Loucy (cell line): ENCODE results near the gene CTBP2.

ENCODE experiments used
- H2AFZ ChIP-seq: fragments of 200-600 bp; sonication (generic); 2 replicates; pipeline ENCODE4 v1.6.0; 2016; ENCODE audit warnings: antibody characterized with exemption, mild to moderate bottlenecking, low read length, moderate library complexity
- H3F3A ChIP-seq: fragments of 200-600 bp; 2 replicates; pipeline ENCODE4 v1.6.0; 2016; ENCODE audit warnings: antibody characterized with exemption, low read depth, mild to moderate bottlenecking
- H3K27me3 ChIP-seq: fragments of 200-600 bp; sonication (generic); 2 replicates; pipeline ENCODE4 v1.6.1; 2014; ENCODE audit warnings: low read length, mild to moderate bottlenecking; ENCODE audit not compliant: insufficient read depth, poor library complexity, severe bottlenecking
- H3K36me3 ChIP-seq: fragments of 200-600 bp; sonication (generic); 2 replicates; pipeline ENCODE4 v1.6.1; 2016; ENCODE audit warnings: low read length; ENCODE audit not compliant: insufficient read depth
- H3K4me1 ChIP-seq: fragments of 200-600 bp; sonication (generic); 2 replicates; pipeline ENCODE4 v1.5.1; 2014; ENCODE audit warnings: low read length, mild to moderate bottlenecking; ENCODE audit not compliant: insufficient read depth, poor library complexity, severe bottlenecking
- H3K4me2 ChIP-seq: fragments of 200-600 bp; sonication (generic); 2 replicates; pipeline ENCODE4 v1.6.0; 2014; ENCODE audit warnings: antibody characterized with exemption, low read length, low read depth, mild to moderate bottlenecking; ENCODE audit not compliant: poor library complexity, severe bottlenecking
- H3K4me3 ChIP-seq: fragments of 200-600 bp; sonication (generic); 2 replicates; pipeline ENCODE4 v1.5.1; 2014; ENCODE audit warnings: low read length, mild to moderate bottlenecking, mixed read lengths; ENCODE audit not compliant: poor library complexity, severe bottlenecking
- H3K79me2 ChIP-seq: fragments of 200-600 bp; sonication (generic); 2 replicates; pipeline ENCODE4 v1.6.1; 2014; ENCODE audit warnings: low read length; ENCODE audit not compliant: insufficient read depth
- H3K9ac ChIP-seq: fragments of 200-600 bp; sonication (generic); 2 replicates; pipeline ENCODE4 v1.6.0; 2014; ENCODE audit warnings: mild to moderate bottlenecking, low read depth, low read length, moderate library complexity; ENCODE audit not compliant: poor library complexity, severe bottlenecking
- H3K9me2 ChIP-seq: fragments of 200-600 bp; sonication (generic); replicated peaks from 2 replicates; pipeline ENCODE4 v1.6.1; 2016; ENCODE audit warnings: low read depth, low read length, mixed read lengths
- H3K9me3 ChIP-seq: fragments of 200-600 bp; sonication (generic); 2 replicates; pipeline ENCODE4 v1.6.1; 2014; ENCODE audit warnings: mild to moderate bottlenecking, antibody characterized with exemption, low read length, low read depth; ENCODE audit not compliant: insufficient read depth
- H4K20me1 ChIP-seq: fragments of 200-600 bp; sonication (generic); 2 replicates; pipeline ENCODE4 v1.6.0; 2014; ENCODE audit warnings: antibody characterized with exemption, low read length, mild to moderate bottlenecking; ENCODE audit not compliant: insufficient read depth, poor library complexity, severe bottlenecking
- EZH2phosphoT487 ChIP-seq: fragments of 200-600 bp; IDR thresholded peaks from 2 replicates; pipeline ENCODE4 v1.6.1; 2018; ENCODE audit warnings: antibody characterized with exemption, mild to moderate bottlenecking, moderate library complexity, borderline replicate concordance
- TF ChIP-seq, protein P1 (sequence below): fragments of 200-600 bp; sonication (generic); conservative IDR thresholded peaks from 2 replicates; pipeline ENCODE4 v1.5.1; 2014; ENCODE audit warnings: mild to moderate bottlenecking, antibody characterized with exemption, low read length

CTBP2 gene

DNA sequence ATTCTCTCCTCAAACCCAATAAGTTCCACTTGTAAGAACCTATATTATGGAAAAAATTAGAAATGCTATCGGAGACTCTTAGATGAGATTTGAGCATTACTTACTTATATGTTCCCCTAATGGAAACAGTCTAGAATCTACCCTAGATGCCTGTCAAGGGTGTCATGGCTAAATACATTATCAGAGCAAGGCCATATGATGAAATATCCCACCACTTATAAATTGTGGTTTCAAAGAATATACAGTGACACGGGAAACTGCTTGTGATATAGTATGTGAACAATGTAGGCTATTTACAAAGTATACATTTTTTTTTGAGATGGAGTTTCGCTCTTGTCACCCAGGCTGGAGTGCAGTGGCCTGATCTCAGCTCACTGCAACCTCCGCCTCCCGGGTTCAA lies 46.3 kb upstream of the CTBP2 start:
- Histone ChIP-seq H3K36me3 (no peaks in the 10 kb centered on the region), H3K9ac (no peak overlapping the region), H3K4me2 (no peak overlapping the region), H3K9me3 (peaks cover 11% of the 10 kb centered on the region; the same call in 1 of the 2 replicates), H3K79me2 (no peaks in the 10 kb centered on the region), H3K4me1 (no peaks in the 10 kb centered on the region), H3K4me3 (no peak overlapping the region), H4K20me1 (no peaks in the 10 kb centered on the region), H3K9me2 (no peaks in the 10 kb centered on the region), H2AFZ (no peak overlapping the region), H3F3A (no peaks in the 10 kb centered on the region), H3K27me3 (no peaks in the 10 kb centered on the region)
- TF ChIP-seq, protein P1, sequence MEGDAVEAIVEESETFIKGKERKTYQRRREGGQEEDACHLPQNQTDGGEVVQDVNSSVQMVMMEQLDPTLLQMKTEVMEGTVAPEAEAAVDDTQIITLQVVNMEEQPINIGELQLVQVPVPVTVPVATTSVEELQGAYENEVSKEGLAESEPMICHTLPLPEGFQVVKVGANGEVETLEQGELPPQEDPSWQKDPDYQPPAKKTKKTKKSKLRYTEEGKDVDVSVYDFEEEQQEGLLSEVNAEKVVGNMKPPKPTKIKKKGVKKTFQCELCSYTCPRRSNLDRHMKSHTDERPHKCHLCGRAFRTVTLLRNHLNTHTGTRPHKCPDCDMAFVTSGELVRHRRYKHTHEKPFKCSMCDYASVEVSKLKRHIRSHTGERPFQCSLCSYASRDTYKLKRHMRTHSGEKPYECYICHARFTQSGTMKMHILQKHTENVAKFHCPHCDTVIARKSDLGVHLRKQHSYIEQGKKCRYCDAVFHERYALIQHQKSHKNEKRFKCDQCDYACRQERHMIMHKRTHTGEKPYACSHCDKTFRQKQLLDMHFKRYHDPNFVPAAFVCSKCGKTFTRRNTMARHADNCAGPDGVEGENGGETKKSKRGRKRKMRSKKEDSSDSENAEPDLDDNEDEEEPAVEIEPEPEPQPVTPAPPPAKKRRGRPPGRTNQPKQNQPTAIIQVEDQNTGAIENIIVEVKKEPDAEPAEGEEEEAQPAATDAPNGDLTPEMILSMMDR: no peak

DNA sequence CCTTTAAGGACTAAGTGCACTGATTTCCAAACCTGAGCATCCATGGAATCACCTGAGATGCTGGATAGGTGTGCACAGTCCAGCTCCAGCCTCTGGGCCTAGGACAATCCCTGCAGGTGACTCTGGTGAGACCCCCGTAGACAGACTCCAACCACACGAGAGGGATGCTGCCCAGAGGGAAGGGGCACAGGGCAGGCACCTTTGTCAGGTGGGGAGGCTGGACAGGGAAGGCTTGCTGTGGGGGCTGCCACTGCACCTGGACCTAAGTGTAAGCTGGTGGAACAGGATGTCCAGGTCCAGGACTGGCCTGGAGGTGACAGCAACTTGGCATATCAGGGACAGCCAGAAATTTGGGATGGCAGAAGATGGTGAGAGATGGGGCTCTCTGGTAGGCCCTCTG lies 45.1 kb upstream of the CTBP2 start:
- Histone ChIP-seq H3K4me3 (no peak overlapping the region), H3K79me2 (no peaks in the 10 kb centered on the region), H3K4me2 (no peak overlapping the region), H3F3A (no peaks in the 10 kb centered on the region), H3K9me3 (peaks cover 9% of the 10 kb centered on the region; the same call in 1 of the 2 replicates), H4K20me1 (no peaks in the 10 kb centered on the region), H2AFZ (no peak overlapping the region), H3K9me2 (no peaks in the 10 kb centered on the region), H3K9ac (no peak overlapping the region), H3K36me3 (no peaks in the 10 kb centered on the region), H3K4me1 (no peaks in the 10 kb centered on the region), H3K27me3 (no peaks in the 10 kb centered on the region)
- no peak for TF ChIP-seq EZH2phosphoT487
- TF ChIP-seq, protein P1: no peak

DNA sequence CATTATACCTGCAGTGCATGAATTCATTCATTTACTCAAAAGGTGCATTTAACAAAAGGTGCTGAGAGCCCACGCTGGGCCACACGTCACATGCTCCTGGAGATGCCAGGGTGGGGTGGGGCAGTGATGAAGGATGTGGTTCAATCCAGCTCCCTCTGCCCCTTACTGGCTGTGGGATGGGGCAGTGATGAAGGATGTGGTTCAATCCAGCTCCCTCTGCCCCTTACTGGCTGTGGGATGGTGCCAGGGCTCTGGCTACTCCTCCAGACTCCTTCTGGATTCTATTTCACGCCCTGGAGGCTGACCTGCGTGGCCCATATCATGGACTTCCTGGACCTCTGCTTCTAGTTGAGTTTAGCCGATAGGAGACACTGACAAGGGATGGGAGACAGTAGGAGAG lies 44.0 kb upstream of the CTBP2 start:
- Histone ChIP-seq H3K36me3 (no peaks in the 10 kb centered on the region), H3K79me2 (no peaks in the 10 kb centered on the region), H3K4me3 (no peak overlapping the region), H2AFZ (no peak overlapping the region), H3K27me3 (no peaks in the 10 kb centered on the region), H3K9ac (no peak overlapping the region), H3K9me3 (peaks cover 10% of the 10 kb centered on the region; the same call in 1 of the 2 replicates), H3F3A (no peaks in the 10 kb centered on the region), H3K9me2 (no peaks in the 10 kb centered on the region), H3K4me2 (no peak overlapping the region), H4K20me1 (no peaks in the 10 kb centered on the region), H3K4me1 (no peaks in the 10 kb centered on the region)
- TF ChIP-seq EZH2phosphoT487: no peak
- TF ChIP-seq, protein P1: no peak
